GM19452 (cell line): ENCODE data around the gene CACNA1S.

Source experiments
- ATAC-seq: cut with Tn5 transposase; IDR thresholded peaks from one replicate; pipeline ENCODE4 v1.9.1; 2021; ENCODE audit not compliant: unreplicated experiment

The CACNA1S gene

GRCh38 chr1:201036188-201036842 lies 75.9 kb downstream of the CACNA1S start:
- ATAC-seq: no peak

- no peak for ATAC-seq
These were observed 77.6 kb downstream of the CACNA1S start for GRCh38 chr1:201034671-201035070.

GRCh38 chr1:201032408-201032807 lies 79.8 kb downstream of the CACNA1S start:
- no peak for ATAC-seq

GRCh38 chr1:201028461-201028889 lies 83.8 kb downstream of the CACNA1S start:
- no peak for ATAC-seq

- no peak for ATAC-seq
These were observed 85.4 kb downstream of the CACNA1S start for GRCh38 chr1:201026836-201027235.

- no peak for ATAC-seq
These were observed 86.0 kb downstream of the CACNA1S start for GRCh38 chr1:201026234-201026633.

- ATAC-seq: no peak
These were observed 86.6 kb downstream of the CACNA1S start for GRCh38 chr1:201025571-201026002.

GRCh38 chr1:201024625-201024998 lies 87.6 kb downstream of the CACNA1S start:
- no peak for ATAC-seq

GRCh38 chr1:201023920-201024624 lies 88.2 kb downstream of the CACNA1S start:
- no peak for ATAC-seq

GRCh38 chr1:201023517-201023902 lies 88.7 kb downstream of the CACNA1S start, which contains the start of gene KIF21B:
Gene KIF21B (minus strand): TSS chr1:201023714. CDS start chr1:201023383, 331 bp downstream.
- ATAC-seq: peak; percentile 56

GRCh38 chr1:201022820-201023516 lies 89.3 kb downstream of the CACNA1S start:
- no peak for ATAC-seq

- no peak for ATAC-seq
These were observed 89.8 kb downstream of the CACNA1S start for GRCh38 chr1:201022493-201022819.

GRCh38 chr1:201021630-201022492 lies 90.4 kb downstream of the CACNA1S start:
- ATAC-seq: no peak

GRCh38 chr1:201020721-201021629 lies 91.3 kb downstream of the CACNA1S start:
- no peak for ATAC-seq

GRCh38 chr1:201020040-201020591 lies 92.1 kb downstream of the CACNA1S start:
- ATAC-seq: no peak

GRCh38 chr1:201019321-201019977 lies 92.8 kb downstream of the CACNA1S start:
- ATAC-seq: peak; percentile 57

GRCh38 chr1:201017828-201018163 lies 94.4 kb downstream of the CACNA1S start:
- no peak for ATAC-seq

- no peak for ATAC-seq
These were observed 95.0 kb downstream of the CACNA1S start for GRCh38 chr1:201016943-201017827.
